GM21619 (cell line): ENCODE results near the gene FGF21.
A peak's percentile ranks its signal among the peaks of the same experiment; 100 is the strongest.
"Not testable (repeated sequence)": the region's sequence is repeated elsewhere in the genome, so short reads cannot be mapped to it uniquely, and the experiment has no call there.

ENCODE experiments used
- ATAC-seq: cut with Tn5 transposase; IDR thresholded peaks from one replicate; pipeline ENCODE4 v1.9.1; 2021; ENCODE audit not compliant: unreplicated experiment

The FGF21 gene

GRCh38 chr19:48755084-48755641, at the start of gene FGF21:
TSS of gene FGF21 (plus strand) at chr19:48755524. CDS start at chr19:48756237, 713 bp downstream.
- no peak for ATAC-seq

GRCh38 chr19:48708471-48708870, 46.9 kb upstream of the FGF21 start:
- ATAC-seq = no peak

GRCh38 chr19:48711106-48711662, 44.1 kb upstream of the FGF21 start:
- no peak for ATAC-seq

GRCh38 chr19:48713041-48713863, 42.1 kb upstream of the FGF21 start:
- ATAC-seq = no peak

GRCh38 chr19:48713864-48714755, 41.2 kb upstream of the FGF21 start:
- peak; percentile 85 for ATAC-seq

GRCh38 chr19:48714759-48715675, 40.3 kb upstream of the FGF21 start:
- ATAC-seq = no peak

GRCh38 chr19:48715681-48716171, 39.6 kb upstream of the FGF21 start:
- no peak for ATAC-seq

GRCh38 chr19:48716562-48717291, 38.6 kb upstream of the FGF21 start:
- no peak for ATAC-seq

- ATAC-seq = not testable (repeated sequence)
Measured at GRCh38 chr19:48718106-48718505, 37.2 kb upstream of the FGF21 start.

- no peak for ATAC-seq
Measured at GRCh38 chr19:48718711-48719231, 36.6 kb upstream of the FGF21 start.

- ATAC-seq = no peak
Measured at GRCh38 chr19:48719263-48720171, 35.8 kb upstream of the FGF21 start, which contains the start of gene MAMSTR. TSS of gene MAMSTR (minus strand) at chr19:48719725. CDS start at chr19:48719031, 694 bp downstream.

- ATAC-seq = no peak
Measured at GRCh38 chr19:48720251-48720612, 35.1 kb upstream of the FGF21 start.

- peak; percentile 81 for ATAC-seq
Measured at GRCh38 chr19:48720613-48721296, 34.6 kb upstream of the FGF21 start.

- no peak for ATAC-seq
Measured at GRCh38 chr19:48722196-48722708, 33.1 kb upstream of the FGF21 start.

GRCh38 chr19:48724796-48725753, 30.2 kb upstream of the FGF21 start:
- ATAC-seq = no peak

GRCh38 chr19:48726556-48726955, 28.8 kb upstream of the FGF21 start:
- no peak for ATAC-seq
